ENCODE measurements around the gene TEAD4.

Gene TEAD4

DNA sequence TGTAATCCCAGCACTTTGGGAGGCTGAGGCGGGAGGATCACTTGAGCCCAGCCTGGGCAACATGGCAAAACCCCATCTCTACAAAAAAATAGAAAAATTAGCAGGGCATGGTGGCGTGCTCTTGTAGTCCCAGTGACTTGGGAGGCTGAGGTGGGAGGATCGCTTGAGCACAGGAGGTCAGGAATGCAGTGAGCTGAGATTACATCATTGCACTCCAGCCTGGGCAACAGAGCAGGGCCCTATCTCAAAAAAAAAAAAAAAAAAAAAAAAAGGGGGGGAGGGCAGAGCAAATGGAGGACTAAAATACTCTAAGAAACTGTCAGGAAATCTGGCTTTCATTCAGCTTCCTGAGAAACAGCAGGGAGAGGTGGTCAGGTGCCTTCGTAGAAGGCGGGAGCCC lies 86.3 kb downstream of the TEAD4 start:
- no peak overlapping the region for H3K4me3 ChIP-seq
- H3K9ac ChIP-seq, result no peak overlapping the region
- TF ChIP-seq Cebpa-rat (IDR thresholded peaks at IDR 0.05), result no peak
- no peaks in the 10 kb centered on the region for H3K9me3 ChIP-seq (replicated peaks in 1 of 11)
- peaks cover 0 to 27% (median 14%) of the 10 kb centered on the region in 11 experiments; a peak in 13 of 22 replicates for H4K20me1 ChIP-seq
- H3K36me3 ChIP-seq, result peaks cover 0 to 8% (median 6%) of the 10 kb centered on the region in 11 experiments; a peak in 16 of 22 replicates
- H3K4me1 ChIP-seq, result peaks cover 31 to 97% (median 95%) of the 10 kb centered on the region in 10 experiments
- peaks cover 0 to 16% (median 0%) of the 10 kb centered on the region in 11 experiments; a peak in 1 of 22 replicates for H3K27me3 ChIP-seq
- H3K27ac ChIP-seq, result no peak overlapping the region
- peak overlapping the region in 8 of 11 experiments; percentile 27 to 95 (median 86); a peak in 16 of 22 replicates for H3K4me2 ChIP-seq

DNA sequence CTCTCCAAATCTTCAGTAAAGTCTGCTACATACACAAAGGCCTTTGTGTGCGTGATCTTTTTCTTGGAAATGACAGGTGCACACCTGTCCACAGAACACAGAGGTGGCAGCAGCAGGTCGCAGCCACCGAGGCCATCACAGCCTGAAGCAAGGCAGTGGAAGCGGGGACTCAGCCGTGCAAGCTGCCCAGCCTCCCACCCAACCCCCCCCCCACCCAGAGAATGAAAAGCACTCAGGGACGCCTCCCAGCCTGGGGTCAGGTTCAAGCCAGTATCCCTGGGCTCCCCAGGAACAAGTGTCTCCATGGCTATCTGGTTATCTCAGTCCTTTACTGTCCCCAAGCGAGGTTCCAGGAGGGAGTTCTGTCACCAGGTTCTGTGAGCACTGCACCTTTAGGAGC lies 86.8 kb downstream of the TEAD4 start:
- no peak overlapping the region for H3K27ac ChIP-seq
- H4K20me1 ChIP-seq, result peaks cover 0 to 22% (median 11%) of the 10 kb centered on the region in 11 experiments; a peak in 13 of 22 replicates
- H3K9me3 ChIP-seq (replicated peaks in 1 of 11), result no peaks in the 10 kb centered on the region
- H3K27me3 ChIP-seq, result peaks cover 0 to 16% (median 0%) of the 10 kb centered on the region in 11 experiments; a peak in 1 of 22 replicates
- H3K4me2 ChIP-seq, result peak overlapping the region in 8 of 11 experiments; percentile 2 to 95 (median 86); a peak in 11 of 22 replicates
- H3K4me3 ChIP-seq, result no peak overlapping the region
- no peak for TF ChIP-seq Cebpa-rat (IDR thresholded peaks at IDR 0.05)
- no peak overlapping the region for H3K9ac ChIP-seq
- peaks cover 0 to 3% (median under 1%) of the 10 kb centered on the region in 11 experiments; a peak in 9 of 22 replicates for H3K36me3 ChIP-seq
- peaks cover 35 to 97% (median 95%) of the 10 kb centered on the region in 10 experiments for H3K4me1 ChIP-seq

DNA sequence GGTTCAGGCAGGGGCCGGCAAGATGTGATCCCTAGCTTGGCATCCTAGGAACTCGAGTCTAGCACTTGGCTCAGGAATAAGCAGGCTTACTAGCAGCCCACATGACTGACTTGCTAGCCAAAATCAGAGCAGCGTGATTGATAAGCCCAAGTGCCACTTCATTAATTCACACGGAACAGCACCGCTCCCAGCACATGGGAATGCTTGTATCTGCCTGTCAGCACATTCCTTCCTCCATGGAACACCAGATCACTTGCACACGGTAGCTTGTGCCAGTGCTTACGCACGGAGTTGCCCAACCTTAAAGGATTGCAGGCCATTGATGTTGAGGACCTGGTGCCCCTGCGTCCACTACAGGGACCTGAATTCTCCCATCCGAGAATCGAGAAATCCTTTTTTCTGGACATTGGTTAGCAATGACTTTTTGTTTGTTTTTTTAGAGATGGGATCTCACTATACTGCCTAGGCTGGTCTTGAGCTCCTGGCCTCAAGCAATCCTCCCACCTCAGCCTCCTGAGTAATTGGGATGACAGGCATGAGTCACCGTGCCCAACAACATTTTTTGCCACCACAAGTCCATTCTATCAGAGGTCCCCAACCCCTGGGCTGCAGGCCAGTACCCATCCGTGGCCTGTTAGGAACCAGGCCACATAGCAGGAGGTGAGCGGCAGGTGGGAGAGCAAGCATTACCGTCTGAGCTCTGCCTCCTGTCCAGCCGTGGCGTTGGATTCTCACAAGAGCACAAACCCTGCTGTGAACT lies 87.4 kb downstream of the TEAD4 start:
- H3K27ac ChIP-seq, result no peak overlapping the region
- no peak overlapping the region for H3K4me3 ChIP-seq
- H4K20me1 ChIP-seq, result peaks cover 0 to 18% (median 7%) of the 10 kb centered on the region in 11 experiments; a peak in 12 of 22 replicates
- H3K4me2 ChIP-seq, result peak overlapping the region in 8 of 11 experiments; percentile 2 to 80 (median 62); a peak in 11 of 22 replicates
- H3K9me3 ChIP-seq (replicated peaks in 1 of 11), result no peaks in the 10 kb centered on the region
- peaks cover 35 to 99% (median 96%) of the 10 kb centered on the region in 10 experiments for H3K4me1 ChIP-seq
- peaks cover 0 to 16% (median 0%) of the 10 kb centered on the region in 11 experiments; a peak in 1 of 22 replicates for H3K27me3 ChIP-seq
- TF ChIP-seq Cebpa-rat (IDR thresholded peaks at IDR 0.05), result no peak
- H3K36me3 ChIP-seq, result no peaks in the 10 kb centered on the region
- no peak overlapping the region for H3K9ac ChIP-seq

DNA sequence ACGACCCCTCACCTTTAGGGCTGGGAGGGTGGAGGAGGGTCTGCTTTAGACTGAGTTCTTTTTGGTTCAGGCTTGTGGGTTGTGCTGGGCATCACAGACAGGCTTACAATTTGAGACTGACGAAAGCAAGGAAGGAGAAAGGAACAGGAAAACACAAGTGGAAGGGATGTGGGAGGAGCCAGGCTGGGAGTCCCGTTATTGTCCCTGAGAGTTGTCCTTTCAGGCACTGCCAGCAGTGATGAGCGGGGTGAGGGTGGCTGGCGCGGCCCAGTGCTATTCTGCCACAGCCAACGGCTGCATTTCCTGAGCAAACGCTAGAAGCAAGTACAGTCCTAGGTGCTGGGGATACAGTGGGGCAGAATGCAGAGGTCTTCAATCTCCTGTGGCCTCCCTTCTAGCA lies 88.8 kb downstream of the TEAD4 start:
- H3K9ac ChIP-seq, result no peak overlapping the region
- H3K27ac ChIP-seq, result no peak overlapping the region
- H3K36me3 ChIP-seq, result no peaks in the 10 kb centered on the region
- H4K20me1 ChIP-seq, result peaks cover 0 to 12% (median 0%) of the 10 kb centered on the region in 11 experiments; a peak in 6 of 22 replicates
- H3K4me2 ChIP-seq, result peak overlapping the region in 9 of 11 experiments; percentile 18 to 83 (median 68); a peak in 17 of 22 replicates
- H3K4me1 ChIP-seq, result peaks cover 22 to 90% (median 86%) of the 10 kb centered on the region in 10 experiments
- no peak overlapping the region for H3K4me3 ChIP-seq
- TF ChIP-seq Cebpa-rat (IDR thresholded peaks at IDR 0.05), result no peak
- H3K27me3 ChIP-seq, result peaks cover 0 to 16% (median 0%) of the 10 kb centered on the region in 11 experiments; a peak in 1 of 22 replicates
- no peaks in the 10 kb centered on the region for H3K9me3 ChIP-seq (replicated peaks in 1 of 11)

DNA sequence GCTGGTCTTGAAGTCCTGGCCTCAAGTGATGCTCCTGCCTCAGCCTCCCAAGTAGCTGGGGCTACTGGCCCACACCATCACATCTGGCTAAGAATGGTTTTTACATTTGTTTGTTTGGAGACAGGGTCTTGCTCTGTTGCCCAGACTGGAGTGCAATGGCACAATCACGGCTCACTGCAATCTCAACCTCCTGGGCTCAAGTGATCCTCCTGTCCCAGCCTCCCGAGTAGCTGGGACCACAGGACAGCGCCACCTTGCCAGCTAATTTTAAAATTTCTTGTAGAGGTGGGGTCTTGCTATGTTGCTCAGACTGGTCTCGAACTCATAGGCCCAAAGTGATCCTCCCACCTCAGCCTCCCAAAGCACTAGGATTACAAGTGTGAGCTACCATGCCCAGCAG lies 89.3 kb downstream of the TEAD4 start:
- Histone ChIP-seq H3K9ac (no peak overlapping the region), H3K36me3 (no peaks in the 10 kb centered on the region), H3K4me2 (peak overlapping the region in 7 of 11 experiments; percentile 60 to 83 (median 72); a peak in 12 of 22 replicates), H4K20me1 (peaks cover 0 to 12% (median 0%) of the 10 kb centered on the region in 11 experiments; a peak in 5 of 22 replicates), H3K9me3 (replicated peaks in 1 of 11) (no peaks in the 10 kb centered on the region), H3K4me1 (peaks cover 18 to 84% (median 80%) of the 10 kb centered on the region in 10 experiments), H3K27ac (0 out of 22 replicates have a peak overlapping the region, but pooled peaks of 1 of the 11 experiments have one; percentile 59), H3K4me3 (no peak overlapping the region), H3K27me3 (peaks cover 0 to 16% (median 0%) of the 10 kb centered on the region in 11 experiments; a peak in 1 of 22 replicates)
- no peak for TF ChIP-seq Cebpa-rat (IDR thresholded peaks at IDR 0.05)

DNA sequence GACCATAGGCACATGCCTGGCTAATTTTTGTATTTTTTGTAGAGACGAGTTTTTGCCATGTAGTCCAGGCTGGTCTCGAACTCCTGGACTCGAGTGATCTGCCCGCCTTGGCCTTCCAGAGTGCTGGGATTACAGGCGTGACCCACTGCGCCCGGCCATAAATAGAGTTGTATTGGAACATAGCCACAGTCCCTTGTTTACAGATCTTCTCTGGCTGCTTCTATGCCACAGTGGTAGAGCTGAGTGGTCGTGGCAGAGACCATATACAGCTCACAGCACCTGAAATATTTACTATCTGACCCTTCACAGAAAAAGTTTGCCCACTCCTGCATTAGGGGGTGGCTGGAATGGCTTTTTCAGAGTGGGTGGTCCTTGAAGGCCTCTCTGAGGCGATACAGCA lies 90.0 kb downstream of the TEAD4 start:
- peak overlapping the region in 2 of 11 experiments; percentile 9 to 11; a peak in 3 of 22 replicates for H3K9ac ChIP-seq
- peaks cover 18 to 78% (median 74%) of the 10 kb centered on the region in 10 experiments for H3K4me1 ChIP-seq
- peaks cover 0 to 16% (median 0%) of the 10 kb centered on the region in 11 experiments; a peak in 1 of 22 replicates for H3K27me3 ChIP-seq
- peak overlapping the region in 3 of 11 experiments; percentile 32 to 59 (median 44); a peak in 3 of 22 replicates for H3K27ac ChIP-seq
- TF ChIP-seq Cebpa-rat (IDR thresholded peaks at IDR 0.05), result no peak
- H3K9me3 ChIP-seq (replicated peaks in 1 of 11), result no peaks in the 10 kb centered on the region
- no peaks in the 10 kb centered on the region for H3K36me3 ChIP-seq
- peak overlapping the region; percentile 47 to 83 (median 71) for H3K4me2 ChIP-seq
- H4K20me1 ChIP-seq, result peaks cover 0 to 12% (median 0%) of the 10 kb centered on the region in 11 experiments; a peak in 4 of 22 replicates
- H3K4me3 ChIP-seq, result peak overlapping the region in 1 of 10 experiments; percentile 23; a peak in 1 of 20 replicates

DNA sequence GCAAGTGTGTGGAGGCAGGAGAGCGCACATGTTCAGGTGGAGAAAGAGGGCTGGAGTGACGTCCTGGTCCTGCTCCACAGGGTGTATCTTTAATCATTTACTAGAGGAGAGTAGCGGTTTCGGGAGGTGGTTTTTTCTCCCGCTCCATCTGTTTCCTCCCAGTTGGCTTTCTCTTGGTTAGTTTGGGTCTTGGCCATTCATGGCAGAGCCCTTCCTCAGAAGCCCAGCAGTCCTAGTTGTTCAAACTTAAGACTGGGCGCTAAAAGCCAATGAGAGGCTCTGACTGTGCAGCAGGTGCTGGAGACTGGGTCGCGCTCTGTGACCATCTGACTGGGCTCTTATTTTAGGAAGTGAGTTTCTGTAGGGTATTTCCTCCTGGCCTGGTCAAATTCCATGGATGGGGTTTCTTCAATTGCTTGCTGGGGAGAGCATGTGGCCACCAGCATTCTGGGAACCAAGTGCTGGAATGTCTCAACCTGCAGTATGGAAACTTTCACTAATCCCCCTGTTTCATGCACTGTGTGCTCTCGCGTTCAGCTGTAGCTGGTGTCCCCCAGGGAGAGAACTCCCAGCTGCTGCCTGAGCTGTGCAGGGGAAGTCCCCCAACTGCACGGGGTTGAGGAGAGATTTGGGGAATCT lies 90.5 kb downstream of the TEAD4 start:
- Histone ChIP-seq H3K9me3 (replicated peaks in 1 of 11) (no peaks in the 10 kb centered on the region), H4K20me1 (peaks cover 0 to 12% (median 0%) of the 10 kb centered on the region in 11 experiments; a peak in 4 of 22 replicates), H3K9ac (peak overlapping the region in 2 of 11 experiments; percentile 9 to 11; a peak in 3 of 22 replicates), H3K27me3 (peaks cover 0 to 16% (median 0%) of the 10 kb centered on the region in 11 experiments; a peak in 1 of 22 replicates), H3K4me2 (peak overlapping the region; percentile 47 to 83 (median 71)), H3K4me1 (peaks cover 18 to 72% (median 69%) of the 10 kb centered on the region in 10 experiments), H3K4me3 (peak overlapping the region in 2 of 10 experiments; percentile 18 to 23; a peak in 3 of 20 replicates), H3K36me3 (no peaks in the 10 kb centered on the region), H3K27ac (peak overlapping the region in 3 of 11 experiments; percentile 32 to 59 (median 44); a peak in 5 of 22 replicates)
- no peak for TF ChIP-seq Cebpa-rat (IDR thresholded peaks at IDR 0.05)

DNA sequence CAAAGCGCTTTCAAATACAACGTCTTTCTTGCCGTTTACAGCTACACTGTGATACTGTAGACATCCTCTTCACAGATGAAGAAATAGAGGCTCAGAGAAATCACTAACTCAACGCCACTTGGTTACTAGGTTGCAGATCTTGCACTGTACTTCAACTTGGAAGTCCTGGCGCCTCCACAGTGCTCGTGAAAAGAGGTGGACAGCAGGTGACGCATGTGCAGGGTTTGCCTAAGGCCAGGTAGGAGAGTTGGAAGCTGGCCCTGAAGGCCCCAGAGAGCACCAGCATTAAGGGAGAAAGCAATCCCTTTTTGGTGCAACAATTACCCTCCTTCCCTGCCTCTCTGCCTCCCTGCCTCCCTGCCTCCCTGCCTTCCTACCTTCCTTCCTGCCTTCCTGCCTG lies 95.2 kb downstream of the TEAD4 start:
- Histone ChIP-seq H4K20me1 (peaks cover 0 to 8% (median 0%) of the 10 kb centered on the region in 11 experiments; a peak in 4 of 22 replicates), H3K9me3 (replicated peaks in 1 of 11) (no peaks in the 10 kb centered on the region), H3K9ac (no peak overlapping the region), H3K4me2 (no peak overlapping the region), H3K27ac (no peak overlapping the region), H3K4me3 (no peak overlapping the region), H3K36me3 (no peaks in the 10 kb centered on the region), H3K27me3 (peaks cover 0 to 4% (median 0%) of the 10 kb centered on the region in 11 experiments; a peak in 1 of 22 replicates), H3K4me1 (peaks cover 12 to 36% (median 28%) of the 10 kb centered on the region in 10 experiments)
- no peak for TF ChIP-seq Cebpa-rat (IDR thresholded peaks at IDR 0.05)

All from BLaER1 treated with 17β-estradiol and CSF1 and Interleukin-3, amounts not matched to agents 10 nM and 100 nM (cell line).